Activated CD8-positive, alpha-beta memory T cell treated with anti-CD3 and anti-CD28 coated beads for 36 hours (primary cell): Measurements from ENCODE around the gene PDXDC1. TPM values are rescaled to one million over a fixed set of nuclear protein-coding genes. Genes with fewer than 3 reads are reported as not detected.
"Not testable (repeated sequence)": the region's sequence is repeated elsewhere in the genome, so short reads cannot be mapped to it uniquely, and the experiment has no call there.

Experiments
- CTCF ChIA-PET: fragments of 350-600 bp; sonication (Branson Sonifier 250); formaldehyde crosslinking; loops from one replicate; lab custom pipeline; 2021; ENCODE audit warnings: antibody characterized with exemption; lab: Charles Lee
- POLR2A ChIA-PET: fragments of 350-600 bp; sonication (Branson Sonifier 250); formaldehyde crosslinking; loops from one replicate; lab custom pipeline; 2021; ENCODE audit warnings: antibody characterized with exemption; lab: Charles Lee
- total RNA-seq, 2 experiments: library from RNA; stranded (reverse); gene quantifications; one replicate each; pipeline ENCODE4 v1.2.3, GENCODE V29; 2021

Gene PDXDC1
- total RNA-seq, 2 experiments from 2014 or later, result 53.1 to 54.2 TPM

GRCh38 chr16:15005357-15006132 lies 30.7 kb downstream of the PDXDC1 start:
- POLR2A ChIA-PET, result interaction anchor here (0.7 kb wide), 1 partner anchor 45 kb away, joined by 4 read pairs; no protein-coding TSS in a partner anchor
- CTCF ChIA-PET, result not testable (repeated sequence)

DNA sequence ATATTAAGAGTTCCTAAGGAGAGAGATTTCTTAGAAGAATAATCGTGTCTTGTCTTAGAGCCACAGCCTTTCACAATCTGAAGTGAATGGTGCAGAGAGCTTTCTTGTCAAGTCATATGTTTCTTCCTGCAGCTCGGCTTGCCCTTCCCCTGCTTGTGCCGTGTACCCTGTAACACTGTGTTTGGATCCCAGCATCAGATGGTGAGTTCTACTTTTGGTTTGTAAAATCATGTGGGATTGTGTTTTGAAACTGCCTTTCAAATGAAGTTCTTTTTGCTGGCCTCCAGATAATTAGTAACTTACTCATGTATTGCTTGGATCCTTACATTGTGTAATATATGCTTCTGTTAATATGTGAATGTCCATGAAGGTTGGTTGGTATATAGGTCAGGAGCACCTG lies 33.8 kb downstream of the PDXDC1 start:
- POLR2A ChIA-PET, CTCF ChIA-PET: not testable (repeated sequence)

DNA sequence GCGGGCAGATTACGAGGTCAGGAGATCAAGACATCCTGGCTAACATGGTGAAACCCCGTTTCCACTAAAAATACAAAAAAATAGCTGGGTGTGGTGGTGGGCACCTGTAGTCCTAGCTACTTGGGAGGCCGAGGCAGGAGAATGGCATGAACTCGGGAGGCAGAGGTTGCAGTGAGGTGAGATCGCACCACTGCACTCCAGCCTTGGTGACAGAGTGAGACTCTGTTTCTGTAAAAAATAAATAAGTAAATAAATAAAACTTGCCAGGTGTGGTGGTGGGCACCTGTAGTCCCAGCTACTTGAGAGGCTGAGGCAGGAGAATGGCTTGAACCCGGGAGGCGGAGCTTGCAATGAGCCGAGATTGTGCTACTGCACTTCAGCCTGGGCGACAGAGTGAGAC lies 38.1 kb downstream of the PDXDC1 start:
- CTCF ChIA-PET, POLR2A ChIA-PET: not testable (repeated sequence)

DNA sequence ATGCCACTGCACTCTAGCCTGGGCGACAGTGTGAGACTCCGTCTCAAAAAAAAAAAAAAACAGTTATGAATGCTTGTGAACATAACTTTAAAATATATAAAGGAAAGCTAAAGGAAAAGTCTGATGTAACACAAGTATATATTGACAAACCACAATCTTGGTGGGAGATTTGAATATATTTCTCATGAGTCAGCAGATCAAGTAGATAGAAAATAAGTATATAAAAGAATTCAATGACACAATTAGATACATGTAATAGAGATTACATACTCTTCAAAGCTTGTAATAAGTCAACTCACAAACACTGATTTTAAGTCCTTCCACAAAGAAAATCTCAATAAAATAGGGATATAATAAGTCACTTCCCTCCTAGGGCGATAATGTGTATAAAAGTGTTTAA lies 40.8 kb downstream of the PDXDC1 start:
- CTCF ChIA-PET, POLR2A ChIA-PET: not testable (repeated sequence)

DNA sequence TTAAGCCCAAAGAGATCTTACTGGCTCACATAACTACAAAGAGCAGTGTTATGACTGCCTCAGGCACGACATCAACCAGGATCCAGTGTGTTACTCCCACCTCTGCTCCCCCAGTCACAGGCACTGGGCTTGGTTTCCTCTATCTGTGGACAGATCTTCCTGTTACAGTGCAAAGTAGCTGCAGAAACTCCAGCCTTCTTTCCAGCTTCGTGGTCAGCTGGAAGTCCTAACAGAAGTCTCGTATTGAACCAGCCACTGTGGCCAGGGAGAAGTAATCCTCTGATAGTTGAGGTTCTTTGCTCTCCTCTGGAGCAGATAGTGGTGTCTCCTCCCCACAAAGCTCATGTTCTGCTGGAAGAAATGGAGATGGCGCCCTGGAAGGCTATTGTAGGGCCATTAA lies 41.5 kb downstream of the PDXDC1 start:
- CTCF ChIA-PET, POLR2A ChIA-PET: not testable (repeated sequence)

DNA sequence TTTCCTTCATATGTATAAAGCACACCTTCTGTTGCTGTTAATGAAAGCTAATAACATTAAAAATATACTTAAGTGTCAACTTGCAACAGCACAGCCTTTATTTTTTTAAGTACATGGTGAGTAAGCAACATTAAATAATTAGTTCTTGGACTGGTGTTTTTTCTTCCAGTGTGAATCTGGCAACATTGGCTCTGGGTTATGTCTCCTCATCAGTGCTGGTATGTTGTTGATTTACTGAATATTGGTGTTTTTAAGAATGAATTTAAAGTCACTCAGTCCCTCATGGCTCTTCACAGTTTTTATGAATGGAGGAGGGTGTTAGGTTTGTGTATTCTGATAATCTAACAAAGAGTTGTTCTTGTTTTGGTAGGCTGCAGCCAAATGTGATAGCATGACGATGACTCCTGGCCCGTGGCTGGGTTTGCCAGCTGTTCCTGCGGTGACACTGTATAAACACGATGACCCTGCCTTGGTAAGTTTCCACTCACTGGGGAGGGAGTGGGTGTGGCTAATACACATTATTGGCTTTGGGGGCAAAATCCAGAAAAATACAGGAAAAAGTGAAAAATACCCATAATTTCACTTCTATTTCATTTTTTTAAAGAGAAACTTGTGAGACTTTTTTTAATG lies 42.2 kb downstream of the PDXDC1 start:
- CTCF ChIA-PET, POLR2A ChIA-PET: not testable (repeated sequence)

GRCh38 chr16:15021429-15021828 lies 46.6 kb downstream of the PDXDC1 start:
- CTCF ChIA-PET, POLR2A ChIA-PET: not testable (repeated sequence)

DNA sequence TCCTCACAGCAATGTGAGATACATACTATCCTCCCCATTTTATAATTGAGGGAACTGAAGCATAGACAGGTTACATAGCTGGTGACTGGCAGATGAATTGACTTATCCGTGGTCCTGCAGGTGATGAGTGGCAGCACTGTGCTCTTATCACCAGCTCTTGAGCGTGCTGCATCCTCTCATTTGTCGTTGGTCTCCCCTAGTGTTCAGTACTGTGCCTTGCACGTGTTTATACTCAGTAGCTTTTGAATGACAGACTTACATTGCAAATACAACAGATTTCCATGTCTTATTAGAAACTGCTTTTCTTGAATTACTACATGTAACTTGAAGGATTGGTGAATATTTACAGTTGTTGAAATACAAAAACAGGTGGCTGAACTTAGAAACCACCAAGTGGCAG lies 47.4 kb downstream of the PDXDC1 start:
- POLR2A ChIA-PET, CTCF ChIA-PET: not testable (repeated sequence)

GRCh38 chr16:15023381-15024077 lies 48.7 kb downstream of the PDXDC1 start:
- CTCF ChIA-PET, POLR2A ChIA-PET: not testable (repeated sequence)

DNA sequence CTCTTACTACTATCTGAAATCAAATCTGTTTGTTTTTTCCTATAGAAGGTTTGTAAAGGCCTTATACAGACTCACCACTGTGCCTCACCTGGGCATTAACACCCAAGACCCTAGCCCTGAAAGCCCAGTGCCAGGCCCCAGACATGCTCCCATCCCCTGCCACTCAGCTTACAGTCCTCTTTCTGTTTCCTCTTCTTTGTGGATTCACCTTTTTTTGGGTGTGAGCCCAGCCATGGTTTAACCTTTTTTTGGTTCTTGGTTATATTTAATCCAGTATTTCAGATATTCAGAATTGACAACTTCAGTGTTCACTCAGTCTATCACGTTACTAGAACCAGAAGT lies 50.0 kb downstream of the PDXDC1 start:
- POLR2A ChIA-PET, result not testable (repeated sequence)
- CTCF ChIA-PET, result interaction anchor here (1.1 kb wide), 1 partner anchor 13 kb away, joined by 3 read pairs; no protein-coding TSS in a partner anchor

DNA sequence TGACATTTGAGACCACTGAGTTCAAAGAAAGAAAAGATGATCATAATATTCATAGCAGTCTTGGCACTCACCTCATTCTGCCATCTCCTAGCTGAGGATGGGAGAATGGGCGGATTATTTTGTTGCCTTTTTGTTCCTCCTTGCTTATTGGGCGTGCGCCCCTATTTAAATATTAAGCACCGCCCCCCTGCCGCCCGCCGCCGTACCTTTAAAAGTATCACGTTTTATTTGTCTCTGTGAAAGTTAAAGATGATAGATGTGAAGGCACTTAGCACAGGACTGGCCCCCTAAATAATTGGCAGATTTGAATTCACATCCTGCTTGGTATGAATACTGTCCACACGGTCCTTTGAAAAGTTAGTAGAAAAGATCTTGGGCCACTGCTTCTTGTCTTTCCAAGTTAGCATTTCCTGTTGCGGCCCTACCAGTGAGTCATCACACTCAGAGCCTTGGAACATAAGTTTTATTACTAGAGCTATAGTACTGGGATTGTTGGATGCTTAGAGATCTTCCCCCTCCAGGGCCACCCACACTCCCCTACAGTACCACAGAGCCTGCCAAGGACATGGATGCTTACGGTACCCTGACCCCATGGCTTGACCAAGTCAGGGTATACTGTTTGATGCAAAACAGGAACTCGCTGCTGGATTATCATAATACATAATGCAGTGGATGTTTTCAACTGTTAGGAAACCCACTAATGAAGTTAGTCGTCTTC lies 50.6 kb downstream of the PDXDC1 start:
- POLR2A ChIA-PET, result not testable (repeated sequence)
- CTCF ChIA-PET, result interaction anchor here (1.1 kb wide), 1 partner anchor 12 kb away, joined by 3 read pairs; no protein-coding TSS in a partner anchor

GRCh38 chr16:15027051-15027450 lies 52.2 kb downstream of the PDXDC1 start:
- POLR2A ChIA-PET, CTCF ChIA-PET: not testable (repeated sequence)

DNA sequence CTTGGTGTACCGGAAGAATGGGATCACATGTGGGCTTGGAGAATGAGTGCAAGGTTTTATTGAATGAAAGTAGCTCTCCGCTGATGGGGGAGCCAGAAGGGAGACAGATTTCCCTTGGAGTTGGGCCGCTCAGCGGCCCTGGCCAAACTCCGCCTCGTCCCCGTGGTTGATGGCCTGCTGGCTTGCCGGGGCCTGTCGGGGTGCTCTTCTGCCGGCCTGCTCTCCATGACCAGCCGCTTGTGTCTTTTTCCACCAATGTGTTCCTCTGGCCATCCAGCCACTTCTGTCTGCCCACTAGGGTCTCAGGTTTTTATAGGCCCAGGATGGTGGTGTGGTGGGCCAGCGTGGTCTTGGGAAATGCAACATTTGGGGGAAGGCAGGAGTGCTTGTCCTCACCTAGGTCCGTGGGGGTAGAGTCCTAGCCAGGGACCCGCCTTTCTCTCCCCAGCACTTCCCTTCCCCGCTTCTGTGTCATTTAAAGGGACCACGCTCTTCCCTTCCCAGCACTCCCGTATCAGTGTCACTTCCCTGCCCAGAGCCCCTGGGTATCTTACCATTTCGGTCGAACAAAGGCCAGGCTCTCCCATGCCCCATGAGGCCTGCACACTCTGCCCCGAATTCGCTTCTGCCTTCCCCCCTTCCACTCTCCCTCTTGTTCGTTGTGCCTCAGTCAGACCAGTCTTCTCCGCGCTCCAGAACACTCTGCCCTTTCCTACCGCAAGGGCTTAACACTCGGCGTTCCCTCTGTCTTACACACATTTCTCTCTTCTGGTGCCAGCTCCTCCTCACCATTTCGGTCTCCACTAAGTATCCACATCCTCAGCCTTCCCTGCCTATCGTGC lies 52.9 kb downstream of the PDXDC1 start:
- CTCF ChIA-PET, POLR2A ChIA-PET: not testable (repeated sequence)

DNA sequence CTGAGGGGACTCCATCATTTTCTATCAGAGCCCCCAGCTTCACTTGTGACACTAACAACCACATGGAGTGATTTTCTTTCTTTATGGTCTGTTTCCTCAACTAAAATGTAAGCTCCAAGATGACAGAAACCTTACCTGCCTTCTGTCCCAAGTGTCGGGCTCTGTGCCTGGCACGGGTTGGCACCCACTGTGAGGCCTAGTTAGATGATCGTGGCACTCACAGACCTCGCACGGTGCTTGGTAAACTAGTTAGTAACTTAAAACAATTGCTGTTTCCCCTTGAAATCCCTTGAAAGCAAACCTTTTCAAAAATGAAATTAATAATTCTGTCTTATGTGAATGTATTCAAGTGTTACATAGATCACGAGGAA lies 53.5 kb downstream of the PDXDC1 start:
- CTCF ChIA-PET, POLR2A ChIA-PET: not testable (repeated sequence)

- POLR2A ChIA-PET, CTCF ChIA-PET: not testable (repeated sequence)
These were observed 54.2 kb downstream of the PDXDC1 start for GRCh38 chr16:15028801-15029698.

- POLR2A ChIA-PET, CTCF ChIA-PET: not testable (repeated sequence)
These were observed 54.9 kb downstream of the PDXDC1 start for GRCh38 chr16:15029749-15030148.

GRCh38 chr16:15031179-15031578 lies 56.4 kb downstream of the PDXDC1 start:
- CTCF ChIA-PET, result interaction anchor here (0.7 kb wide), 1 partner anchor 76 kb away, joined by 3 read pairs; no protein-coding TSS in a partner anchor
- POLR2A ChIA-PET, result no interaction called here

- ChIA-PET CTCF (no interaction called here), POLR2A (no interaction called here)
These were observed 56.8 kb downstream of the PDXDC1 start for GRCh38 chr16:15031586-15031985.
